Body of pancreas (tissue), 4 donors: ENCODE results near the gene UGT1A8. TPM values are rescaled to one million over a fixed set of nuclear protein-coding genes. Genes with fewer than 3 reads are reported as not detected.
"Not testable (repeated sequence)": the region's sequence is repeated elsewhere in the genome, so short reads cannot be mapped to it uniquely, and the experiment has no call there.

Experiments used
- ATAC-seq: fragments of 150-250 bp; one replicate; pipeline ENCODE4 v1.9.1; 2016
- DNase-seq, 4 donors: peaks; one replicate each; pipeline ENCODE4 v3.0.0-alpha.2; 2019
- H3K27ac ChIP-seq, 4 donors: fragments of 200-600 bp; sonication (generic); 1 replicate in 3 of 4; 2 replicates in 1 of 4; pipeline versions ENCODE4 v1.5.1 to v1.6.1; 2016 to 2019; ENCODE audit warnings: mild to moderate bottlenecking in 1 of 4, mixed read lengths in 1 of 4, moderate library complexity in 1 of 4
- H3K27me3 ChIP-seq, 2 donors: fragments of 200-600 bp; sonication (generic); one replicate each; pipeline ENCODE4 v1.6.0; 2016; ENCODE audit warnings: mild to moderate bottlenecking in 1 of 2
- H3K36me3 ChIP-seq, 2 donors: fragments of 200-600 bp; sonication (generic); replicated peaks in 1 of 2; 2 replicates each; pipeline ENCODE4 v1.5.1; 2016; ENCODE audit warnings: low read depth in 2 of 2; ENCODE audit not compliant: insufficient read depth in 1 of 2
- H3K4me1 ChIP-seq: fragments of 200-600 bp; sonication (generic); one replicate; pipeline ENCODE4 v1.6.0; 2016
- H3K4me3 ChIP-seq, 2 donors: fragments of 200-600 bp; sonication (generic); 1 replicate in 1 of 2; 2 replicates in 1 of 2; pipeline ENCODE4 v1.5.1; 2016 to 2019
- H3K9me3 ChIP-seq, 3 donors: fragments of 200-600 bp; sonication (generic); 1 replicate in 2 of 3; 2 replicates in 1 of 3; pipeline ENCODE4 v1.5.1; 2016
- POLR2A ChIP-seq, 3 donors: fragments of 450-650 bp; IDR thresholded peaks; one replicate each; pipeline ENCODE4 v1.6.1; 2016; ENCODE audit warnings: antibody characterized with exemption in 3 of 3, mild to moderate bottlenecking in 2 of 3
- WGBS, 2 donors: methylation state at CpG; one replicate each; pipeline ENCODE4 v1.1.5; 2017; 5-methylcytosine and 5-hydroxymethylcytosine counted together
- intact Hi-C: fragments of 100-400 bp; cut with DNase I; formaldehyde crosslinking; loops from one replicate; pipeline ENCODE4 v1.15.1; 2023
- total RNA-seq, 2 donors: library from RNA; depleted of rRNA; stranded (reverse); fragments of >200 nt; gene quantifications; one replicate each; pipeline ENCODE4 v1.1.0, GENCODE V29; 2016
- TF ChIP-seq, protein P1 (sequence below), 7 experiments: fragments of 450-650 bp in 4 of 7; fragments of 200-600 bp in 3 of 7; sonication (generic) in 3 of 7; IDR thresholded peaks; one replicate each; pipeline ENCODE4 v1.5.1; 2016 to 2019; ENCODE audit warnings: antibody characterized with exemption in 7 of 7

UGT1A8 gene
- not detected for total RNA-seq

DNA sequence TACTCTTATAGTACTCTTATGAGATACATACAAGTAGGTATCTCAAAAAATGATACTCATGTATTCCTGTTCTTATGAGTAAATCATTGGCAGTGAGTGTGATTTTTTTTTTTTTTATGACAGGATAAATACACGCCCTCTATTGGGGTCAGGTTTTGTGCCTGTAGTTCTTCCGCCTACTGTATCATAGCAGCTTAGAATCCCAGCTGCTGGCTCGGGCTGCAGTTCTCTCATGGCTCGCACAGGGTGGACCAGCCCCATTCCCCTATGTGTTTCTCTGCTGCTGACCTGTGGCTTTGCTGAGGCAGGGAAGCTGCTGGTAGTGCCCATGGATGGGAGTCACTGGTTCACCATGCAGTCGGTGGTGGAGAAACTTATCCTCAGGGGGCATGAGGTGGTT is at the start of gene UGT1A8:
Gene UGT1A8, plus strand, starts transcription at position 158 of the 400 bp plus-strand sequence. Its CDS starts 75 bp downstream, at position 233.
- ATAC-seq, intact Hi-C loops, H3K27ac ChIP-seq, H3K36me3 ChIP-seq, H3K9me3 ChIP-seq, H3K27me3 ChIP-seq, H3K4me3 ChIP-seq, DNase-seq, H3K4me1 ChIP-seq: not testable (repeated sequence)
- WGBS, 2 donors, result 45 to 47% methylated on average over 5 of the region's 5 CpGs

DNA sequence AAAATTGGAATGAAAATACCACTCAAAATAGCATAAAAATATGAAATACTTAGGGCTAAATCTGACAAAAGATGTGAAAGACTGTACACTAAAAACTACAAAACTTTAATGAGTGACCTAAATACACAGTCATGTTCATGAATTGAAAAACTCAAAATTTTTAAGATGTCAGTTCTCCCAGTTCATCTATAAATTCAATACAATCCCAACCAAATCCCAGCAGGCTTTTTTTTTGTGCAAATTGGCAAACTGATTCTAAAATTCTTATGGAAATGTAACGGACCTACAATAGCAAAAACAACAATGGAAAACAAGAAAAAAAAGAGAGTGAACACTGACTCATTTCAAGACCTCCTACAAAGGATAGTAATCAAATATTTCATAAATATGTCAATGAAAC is 46.4 kb upstream of the UGT1A8 start:
- WGBS, 2 donors, result 16 to 43% methylated on average over 1 of the region's 1 CpG
- no peak for ATAC-seq
- no peak for DNase-seq
- Histone ChIP-seq H3K9me3 (no peaks in the 10 kb centered on the region), H3K27ac (no peak overlapping the region), H3K27me3 (no peaks in the 10 kb centered on the region), H3K4me3 (no peak overlapping the region), H3K36me3 (no peaks in the 10 kb centered on the region), H3K4me1 (no peaks in the 10 kb centered on the region)
- intact Hi-C loops, result no loop called here
- TF ChIP-seq POLR2A (IDR thresholded peaks at IDR 0.05), result no peak
- TF ChIP-seq, protein P1, sequence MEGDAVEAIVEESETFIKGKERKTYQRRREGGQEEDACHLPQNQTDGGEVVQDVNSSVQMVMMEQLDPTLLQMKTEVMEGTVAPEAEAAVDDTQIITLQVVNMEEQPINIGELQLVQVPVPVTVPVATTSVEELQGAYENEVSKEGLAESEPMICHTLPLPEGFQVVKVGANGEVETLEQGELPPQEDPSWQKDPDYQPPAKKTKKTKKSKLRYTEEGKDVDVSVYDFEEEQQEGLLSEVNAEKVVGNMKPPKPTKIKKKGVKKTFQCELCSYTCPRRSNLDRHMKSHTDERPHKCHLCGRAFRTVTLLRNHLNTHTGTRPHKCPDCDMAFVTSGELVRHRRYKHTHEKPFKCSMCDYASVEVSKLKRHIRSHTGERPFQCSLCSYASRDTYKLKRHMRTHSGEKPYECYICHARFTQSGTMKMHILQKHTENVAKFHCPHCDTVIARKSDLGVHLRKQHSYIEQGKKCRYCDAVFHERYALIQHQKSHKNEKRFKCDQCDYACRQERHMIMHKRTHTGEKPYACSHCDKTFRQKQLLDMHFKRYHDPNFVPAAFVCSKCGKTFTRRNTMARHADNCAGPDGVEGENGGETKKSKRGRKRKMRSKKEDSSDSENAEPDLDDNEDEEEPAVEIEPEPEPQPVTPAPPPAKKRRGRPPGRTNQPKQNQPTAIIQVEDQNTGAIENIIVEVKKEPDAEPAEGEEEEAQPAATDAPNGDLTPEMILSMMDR (IDR thresholded peaks at IDR 0.05), result no peak

DNA sequence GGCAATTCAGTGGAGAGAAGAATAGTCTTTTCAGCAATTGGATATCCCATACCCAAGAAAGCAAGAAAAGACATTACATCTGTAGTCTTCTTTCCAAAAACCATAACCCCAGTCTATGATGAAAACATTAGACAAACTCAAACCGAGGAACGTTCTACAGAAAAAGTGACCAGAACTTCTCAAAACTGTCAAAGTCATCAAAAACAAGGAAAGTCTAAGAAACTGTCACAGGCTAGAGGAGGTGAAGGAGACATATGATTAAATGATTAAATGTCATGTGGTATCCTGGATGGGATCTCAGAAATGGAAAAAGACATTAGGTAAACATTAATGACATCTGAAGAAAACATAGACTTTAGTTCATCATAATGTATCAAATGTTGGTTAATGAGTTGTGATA is 46.0 kb upstream of the UGT1A8 start:
- no peak for TF ChIP-seq POLR2A (IDR thresholded peaks at IDR 0.05)
- TF ChIP-seq, protein P1 (IDR thresholded peaks at IDR 0.05), result no peak
- no peaks in the 10 kb centered on the region for H3K9me3 ChIP-seq
- no peaks in the 10 kb centered on the region for H3K4me1 ChIP-seq
- ATAC-seq, result no peak
- WGBS, 2 donors, result 68 to 70% methylated on average over 2 of the region's 2 CpGs
- no peak for DNase-seq
- H3K27ac ChIP-seq, result no peak overlapping the region
- no peaks in the 10 kb centered on the region for H3K27me3 ChIP-seq
- no peaks in the 10 kb centered on the region for H3K36me3 ChIP-seq
- intact Hi-C loops, result no loop called here
- no peak overlapping the region for H3K4me3 ChIP-seq

DNA sequence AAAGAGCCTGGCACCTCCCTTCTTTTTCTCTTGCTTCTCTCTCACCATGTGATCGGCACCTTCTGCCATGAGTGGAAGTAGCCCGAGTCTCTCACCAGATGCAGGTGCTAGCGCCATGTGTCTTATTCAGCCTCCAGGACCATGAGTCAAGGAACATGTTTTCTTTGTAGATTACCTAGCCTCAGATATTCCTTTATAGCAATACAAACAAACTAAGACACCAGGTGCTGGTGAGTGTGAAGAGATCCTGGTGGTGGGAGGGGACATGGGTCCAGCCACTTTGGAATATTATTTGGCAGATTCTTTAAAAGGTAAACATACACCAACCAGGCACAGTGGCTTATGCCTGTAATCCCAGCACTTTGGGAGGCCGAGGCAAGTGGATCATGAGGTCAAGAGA is 45.0 kb upstream of the UGT1A8 start:
- Histone ChIP-seq H3K27ac (no peak overlapping the region), H3K4me3 (no peak overlapping the region), H3K9me3 (no peaks in the 10 kb centered on the region), H3K27me3 (no peaks in the 10 kb centered on the region), H3K36me3 (no peaks in the 10 kb centered on the region), H3K4me1 (no peaks in the 10 kb centered on the region)
- WGBS, 2 donors, result 61 to 75% methylated on average over 4 of the region's 4 CpGs
- DNase-seq (no peak), ATAC-seq (no peak)
- no peak for TF ChIP-seq POLR2A (IDR thresholded peaks at IDR 0.05)
- TF ChIP-seq, protein P1 (IDR thresholded peaks at IDR 0.05), result no peak
- intact Hi-C loops, result no loop called here

DNA sequence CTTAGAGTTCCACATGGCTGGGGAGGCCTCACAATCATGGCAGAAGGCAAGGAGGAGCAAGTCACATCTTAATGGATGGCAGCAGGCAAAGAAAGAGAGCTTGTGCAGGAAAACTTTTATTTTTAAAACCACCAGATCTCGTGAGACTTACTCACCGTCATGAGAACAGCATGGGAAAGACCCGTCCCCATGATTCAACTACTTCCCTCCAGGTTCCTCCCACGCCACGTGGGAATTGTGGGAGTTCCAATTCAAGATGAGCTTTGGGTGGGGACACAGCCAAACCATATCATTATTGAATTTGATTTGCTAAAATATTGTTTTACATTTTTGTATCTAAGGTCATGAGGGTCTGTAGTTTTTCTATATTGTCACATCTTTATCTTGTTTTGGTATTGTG is 40.1 kb upstream of the UGT1A8 start:
- H3K4me1 ChIP-seq, DNase-seq, H3K27me3 ChIP-seq, ATAC-seq, H3K4me3 ChIP-seq, H3K9me3 ChIP-seq, H3K36me3 ChIP-seq, H3K27ac ChIP-seq, intact Hi-C loops: not testable (repeated sequence)
- 66 to 70% methylated on average over 5 of the region's 5 CpGs for WGBS, 2 donors

DNA sequence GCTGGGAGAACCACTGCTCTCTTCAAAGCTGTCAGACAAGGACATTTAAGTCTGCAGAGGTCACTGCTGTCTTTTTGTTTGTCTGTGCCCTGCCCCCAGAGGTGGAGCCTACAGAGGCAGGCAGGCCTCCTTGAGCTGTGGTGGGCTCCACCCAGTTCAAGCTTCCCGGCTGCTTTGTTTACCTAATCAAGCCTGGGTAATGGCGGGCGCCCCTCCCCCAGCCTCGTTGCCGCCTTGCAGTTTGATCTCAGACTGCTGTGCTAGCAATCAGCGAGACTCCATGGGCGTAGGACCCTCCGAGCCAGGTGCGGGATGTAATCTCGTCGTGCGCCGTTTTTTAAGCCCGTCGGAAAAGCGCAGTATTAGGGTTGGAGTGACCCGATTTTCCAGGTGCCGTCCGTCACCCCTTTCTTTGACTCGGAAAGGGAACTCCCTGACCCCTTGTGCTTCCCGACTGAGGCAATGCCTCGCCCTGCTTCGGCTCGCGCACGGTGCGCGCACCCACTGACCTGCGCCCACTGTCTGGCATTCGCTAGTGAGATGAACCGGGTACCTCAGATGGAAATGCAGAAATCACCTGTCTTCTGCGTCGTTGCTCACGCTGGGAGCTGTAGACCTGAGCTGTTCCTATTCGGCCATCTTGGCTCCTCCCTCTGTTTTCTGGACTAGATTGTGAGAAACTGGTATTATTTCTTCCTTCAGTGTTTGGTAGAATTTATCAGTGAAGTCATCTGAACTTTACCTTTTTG is 34.0 kb upstream of the UGT1A8 start:
- H3K36me3 ChIP-seq, H3K9me3 ChIP-seq, H3K27ac ChIP-seq, H3K4me3 ChIP-seq, ATAC-seq, H3K4me1 ChIP-seq, intact Hi-C loops, H3K27me3 ChIP-seq, DNase-seq: not testable (repeated sequence)
- WGBS, 2 donors, result 72 to 74% methylated on average over 34 of the region's 35 CpGs
